Astrocyte of the spinal cord (primary cell): ENCODE results near the gene BASP1.
"Not testable (repeated sequence)": the region's sequence is repeated elsewhere in the genome, so short reads cannot be mapped to it uniquely, and the experiment has no call there.

Experiments used
- DNase-seq: peaks from one replicate; pipeline ENCODE4 v3.0.0; 2011; ENCODE audit warnings: low read depth, low spot score
- H3K4me3 ChIP-seq: 2 replicates; pipeline ENCODE4 v1.5.1; 2011; ENCODE audit warnings: low read depth, mild to moderate bottlenecking, low read length, moderate library complexity
- CTCF ChIP-seq: IDR thresholded peaks from 2 replicates; pipeline ENCODE4 v1.5.1; 2012; ENCODE audit warnings: low read depth, mild to moderate bottlenecking, low read length, inconsistent platforms
- in situ Hi-C: cut with HindIII; loops from 2 replicates; pipeline ENCODE4 v1.10.0; 2017; ENCODE audit warnings: low sequenced_read_pairs

The BASP1 gene

GRCh38 chr5:17241635-17242034 is 24.2 kb downstream of the BASP1 start:
- no peak for DNase-seq
- in situ Hi-C loops, result no loop called here

GRCh38 chr5:17243287-17244063 is 26.0 kb downstream of the BASP1 start:
- no peak for TF ChIP-seq CTCF
- H3K4me3 ChIP-seq, result no peak overlapping the region
- DNase-seq, result no peak
- in situ Hi-C loops, result no loop called here

More at GRCh38 chr5:17241635-17242034, 24.2 kb downstream of the BASP1 start:
- no peak for TF ChIP-seq CTCF
- no peak overlapping the region for H3K4me3 ChIP-seq

- peak; percentile 98 for DNase-seq
- no peak overlapping the region for H3K4me3 ChIP-seq
- no peak for TF ChIP-seq CTCF
- in situ Hi-C loops, result no loop called here
Measured at GRCh38 chr5:17249029-17249634, 31.7 kb downstream of the BASP1 start.

GRCh38 chr5:17249841-17250240 is 32.4 kb downstream of the BASP1 start:
- H3K4me3 ChIP-seq, DNase-seq, in situ Hi-C loops: not testable (repeated sequence)

GRCh38 chr5:17252543-17252942 is 35.1 kb downstream of the BASP1 start:
- peak; percentile 31 for DNase-seq
- H3K4me3 ChIP-seq, result no peak overlapping the region
- in situ Hi-C loops, result no loop called here
- TF ChIP-seq CTCF, result no peak

GRCh38 chr5:17255471-17256021 is 38.1 kb downstream of the BASP1 start:
- in situ Hi-C loops, result no loop called here
- no peak overlapping the region for H3K4me3 ChIP-seq
- no peak for DNase-seq
- no peak for TF ChIP-seq CTCF

- H3K4me3 ChIP-seq, result no peak overlapping the region
- TF ChIP-seq CTCF, result no peak
- no peak for DNase-seq
- in situ Hi-C loops, result no loop called here
Measured at GRCh38 chr5:17256171-17256570, 38.7 kb downstream of the BASP1 start.
